Aorta (tissue), 5 donors: ENCODE results near the gene F2. TPM values are rescaled to one million over a fixed set of nuclear protein-coding genes. Genes with fewer than 3 reads are reported as not detected.

Source experiments
- ATAC-seq: fragments of 200-7000 bp; cut with Tn5 transposase; one replicate; pipeline ENCODE4 v1.9.1; 2022; ENCODE audit warnings: moderate library complexity; ENCODE audit not compliant: low FRiP score
- DNase-seq, 2 donors: peaks; one replicate each; pipeline ENCODE4 v3.0.0-alpha.2; 2020
- H3K27ac ChIP-seq, 2 donors: one replicate each; pipeline ENCODE4 v1.5.1; 2013; ENCODE audit warnings: low read length in 2 of 2, mild to moderate bottlenecking in 2 of 2, moderate library complexity in 2 of 2, control low read depth in 1 of 2, inconsistent platforms in 1 of 2, low read depth in 1 of 2
- H3K27me3 ChIP-seq, 2 donors: one replicate each; pipeline ENCODE4 v1.6.1; 2013; ENCODE audit warnings: control low read depth in 1 of 2, low read length in 1 of 2, mild to moderate bottlenecking in 1 of 2, moderate library complexity in 1 of 2; ENCODE audit not compliant: insufficient read depth in 2 of 2, control insufficient read depth in 1 of 2
- H3K36me3 ChIP-seq, 2 donors: one replicate each; pipeline ENCODE4 v1.6.1; 2013; ENCODE audit warnings: control low read depth in 1 of 2, low read length in 1 of 2, mild to moderate bottlenecking in 1 of 2; ENCODE audit not compliant: insufficient read depth in 2 of 2, control insufficient read depth in 1 of 2
- H3K4me1 ChIP-seq, 2 donors: one replicate each; pipeline ENCODE4 v1.6.1; 2013; ENCODE audit warnings: low read length in 2 of 2, control low read depth in 1 of 2, mild to moderate bottlenecking in 1 of 2, moderate library complexity in 1 of 2; ENCODE audit not compliant: insufficient read depth in 2 of 2, control insufficient read depth in 1 of 2
- H3K4me3 ChIP-seq, 2 donors: one replicate each; pipeline ENCODE4 v1.5.1; 2013; ENCODE audit warnings: low read length in 2 of 2, control low read depth in 1 of 2, mild to moderate bottlenecking in 1 of 2
- H3K9me3 ChIP-seq: one replicate; pipeline ENCODE4 v1.6.1; 2013; ENCODE audit warnings: mild to moderate bottlenecking, low read length; ENCODE audit not compliant: control insufficient read depth
- WGBS, 2 donors: extraction: QIAGEN DNeasy Blood & Tissue Kit; methylation state at CpG; one replicate each; pipeline ENCODE4 v1.1.7; 2013; 5-methylcytosine and 5-hydroxymethylcytosine counted together
- intact Hi-C, 2 donors: fragments of 100-400 bp; cut with DNase I; formaldehyde crosslinking; loops; one replicate each; pipeline versions ENCODE4 v1.14.2 to v1.15.0; 2022
- polyA plus RNA-seq, 2 donors: library from polyadenylated mRNA; stranded (reverse); fragments of 200-250 nt; gene quantifications; one replicate each; pipeline ENCODE4 v1.2.3, GENCODE V29; 2013
- total RNA-seq, 2 donors: library from RNA; stranded (reverse); fragmentation: NEBNext Ultra II Directional; extraction: Animal tissue kit (Norgen Biotek cat#: 25700); gene quantifications; one replicate each; pipeline ENCODE4 v1.2.1, GENCODE V29; 2021
- donor health status: healthy with polysubstance abuse.
- donor health status: Bipolar disorder and iron deficiency.
- donor health status: DM: no; HTN: no; CAD: no.
- donor health status: DM: no; HTN: no; CAD: no.
- donor health status: DM: yes; HTN: yes; CAD: no.

The F2 gene
- total and polyA plus RNA-seq, 4 donors, result 0.19 to 0.72 TPM; not detected in 2

DNA sequence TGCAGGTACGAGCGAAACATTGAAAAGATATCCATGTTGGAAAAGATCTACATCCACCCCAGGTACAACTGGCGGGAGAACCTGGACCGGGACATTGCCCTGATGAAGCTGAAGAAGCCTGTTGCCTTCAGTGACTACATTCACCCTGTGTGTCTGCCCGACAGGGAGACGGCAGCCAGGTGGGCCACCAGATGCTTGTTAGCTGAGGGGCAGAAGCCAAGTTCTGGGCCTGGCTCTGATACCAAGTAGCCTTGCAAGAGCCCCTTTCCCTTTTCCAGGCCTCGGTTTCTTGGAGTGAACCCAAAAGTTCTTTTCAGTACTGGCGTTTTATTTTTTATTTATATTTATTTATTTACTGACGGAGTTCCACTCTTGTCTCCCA, 9.6 kb downstream of the F2 start:
- intact Hi-C loops, result no loop called here

DNA sequence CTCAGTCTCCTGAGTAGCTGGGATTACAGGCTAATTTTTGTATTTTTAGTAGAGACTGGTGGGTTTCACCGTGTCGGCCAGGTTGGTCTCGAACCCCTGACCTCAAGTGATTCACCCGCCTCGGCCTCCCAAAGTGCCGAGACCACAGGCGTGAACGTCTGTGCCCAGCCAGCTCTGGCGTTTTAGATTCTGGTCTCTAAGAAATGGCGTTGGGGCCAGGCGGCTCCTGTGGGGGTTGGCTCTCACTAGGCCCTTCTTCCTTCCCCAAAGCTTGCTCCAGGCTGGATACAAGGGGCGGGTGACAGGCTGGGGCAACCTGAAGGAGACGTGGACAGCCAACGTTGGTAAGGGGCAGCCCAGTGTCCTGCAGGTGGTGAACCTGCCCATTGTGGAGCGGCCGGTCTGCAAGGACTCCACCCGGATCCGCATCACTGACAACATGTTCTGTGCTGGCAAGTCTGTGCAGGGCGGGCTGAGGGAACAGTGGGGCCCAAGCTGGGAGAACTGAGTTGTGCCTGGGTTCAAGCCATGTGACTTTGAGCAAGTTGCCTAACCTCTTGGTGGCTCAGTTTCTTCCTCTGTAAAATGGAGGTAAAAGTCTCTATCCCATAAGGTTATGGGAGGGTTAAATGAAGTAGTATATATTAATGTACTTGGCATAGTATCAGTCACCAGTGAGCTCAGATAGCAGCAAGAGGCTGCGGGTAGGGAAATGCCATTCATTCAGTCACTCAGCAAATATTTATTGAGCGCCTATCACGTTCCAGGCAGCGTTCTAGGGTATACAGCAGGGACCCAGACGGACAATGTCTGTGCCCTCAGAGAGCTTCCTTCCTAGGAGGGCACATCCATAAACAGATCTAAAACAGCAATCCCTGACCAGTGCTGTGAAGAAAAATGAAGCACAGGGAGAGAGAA, 10.4 kb downstream of the F2 start:
- 79 to 82% methylated on average over 24 of the region's 24 CpGs for WGBS, 2 donors
- Histone ChIP-seq H3K9me3 (no peaks in the 10 kb centered on the region), H3K36me3 (no peaks in the 10 kb centered on the region), H3K4me1 (no peaks in the 10 kb centered on the region), H3K27me3 (no peaks in the 10 kb centered on the region), H3K4me3 (no peak overlapping the region), H3K27ac (no peak overlapping the region)
- peak; percentile 34 to 74 for DNase-seq
- intact Hi-C loops, result no loop called here
- no peak for ATAC-seq

More for the DNA sequence above, 9.6 kb downstream of the F2 start:
- WGBS, 2 donors, result 82 to 84% methylated on average over 9 of the region's 9 CpGs
- H3K9me3 ChIP-seq, result no peaks in the 10 kb centered on the region
- no peaks in the 10 kb centered on the region for H3K27me3 ChIP-seq
- ATAC-seq (no peak), DNase-seq (peak; percentile 21 to 53)
- H3K36me3 ChIP-seq, result no peaks in the 10 kb centered on the region
- H3K4me1 ChIP-seq, result no peaks in the 10 kb centered on the region
- H3K4me3 ChIP-seq, result no peak overlapping the region
- H3K27ac ChIP-seq, result no peak overlapping the region

DNA sequence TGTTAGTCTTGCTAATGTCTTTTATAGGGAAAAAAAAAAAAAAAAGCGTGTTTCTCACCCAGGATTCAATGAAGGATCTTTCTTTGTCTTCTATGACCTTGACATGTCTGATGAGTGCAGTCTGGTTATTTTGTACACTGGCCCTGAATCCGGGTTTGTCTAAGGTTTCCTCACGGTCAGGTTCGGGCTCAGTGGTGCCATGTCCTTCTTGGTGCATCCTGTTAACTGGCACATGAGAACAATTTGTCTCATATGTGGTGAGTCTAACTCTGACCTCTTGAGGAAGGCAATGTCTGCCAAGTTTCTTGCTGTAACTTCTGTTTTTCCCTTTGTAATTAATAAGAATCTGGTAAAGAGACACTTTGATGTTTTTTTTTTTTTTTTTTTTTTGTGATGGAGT, 12.5 kb downstream of the F2 start:
- ATAC-seq (no peak), DNase-seq (no peak)
- Histone ChIP-seq H3K36me3 (no peaks in the 10 kb centered on the region), H3K27ac (no peak overlapping the region), H3K9me3 (no peaks in the 10 kb centered on the region), H3K4me3 (no peak overlapping the region), H3K4me1 (no peaks in the 10 kb centered on the region), H3K27me3 (no peaks in the 10 kb centered on the region)
- WGBS, 2 donors, result 94% methylated on average over 4 of the region's 4 CpGs
- intact Hi-C loops, result no loop called here

DNA sequence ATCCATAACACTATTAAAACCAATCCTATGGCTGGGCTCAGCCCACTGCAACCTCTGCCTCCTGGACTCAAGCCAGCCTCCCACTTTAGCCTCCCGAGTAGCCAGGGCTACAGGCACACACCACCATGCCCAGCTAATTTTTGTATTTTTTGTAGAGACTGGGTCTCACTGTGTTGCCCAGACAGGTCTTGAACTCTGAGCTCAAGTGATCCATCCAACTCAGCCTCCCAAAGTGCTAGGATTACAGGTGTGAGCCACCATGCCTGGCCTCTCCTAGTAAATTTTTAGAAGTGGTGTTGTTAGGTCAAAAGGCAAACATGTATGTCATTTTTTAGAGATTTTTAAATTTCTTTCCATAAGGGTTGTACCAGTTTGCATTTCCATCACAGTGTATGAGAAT, 14.2 kb downstream of the F2 start:
- 88 to 89% methylated on average over 1 of the region's 1 CpG for WGBS, 2 donors
- Histone ChIP-seq H3K4me3 (no peak overlapping the region), H3K27ac (no peak overlapping the region), H3K9me3 (no peaks in the 10 kb centered on the region), H3K4me1 (no peaks in the 10 kb centered on the region), H3K36me3 (no peaks in the 10 kb centered on the region), H3K27me3 (no peaks in the 10 kb centered on the region)
- intact Hi-C loops, result no loop called here
- DNase-seq (no peak), ATAC-seq (no peak)

DNA sequence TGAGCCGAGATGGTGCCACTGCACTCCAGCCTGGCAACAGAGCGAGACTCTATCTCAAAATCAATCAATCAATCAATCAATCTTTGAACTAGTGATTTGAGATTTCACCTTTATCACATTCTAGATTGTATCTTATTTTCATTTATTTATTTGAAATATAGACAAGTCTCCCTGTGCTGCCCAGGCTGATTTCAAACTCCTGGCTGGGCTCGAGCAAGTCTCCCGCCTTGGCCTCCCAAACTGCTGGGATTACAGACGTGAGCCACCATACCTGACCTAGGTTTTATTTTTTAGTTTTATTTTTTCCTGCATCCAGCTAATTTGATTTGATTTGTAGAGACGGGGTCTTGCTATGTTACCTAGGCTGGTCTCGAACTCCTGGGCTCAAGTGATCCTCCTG, 17.1 kb downstream of the F2 start:
- Histone ChIP-seq H3K9me3 (no peaks in the 10 kb centered on the region), H3K4me3 (no peak overlapping the region), H3K27ac (no peak overlapping the region), H3K4me1 (no peaks in the 10 kb centered on the region), H3K27me3 (no peaks in the 10 kb centered on the region), H3K36me3 (no peaks in the 10 kb centered on the region)
- ATAC-seq (no peak), DNase-seq (peak in 1 of 2 donors; percentile 32)
- intact Hi-C loops, result no loop called here
- 90 to 94% methylated on average over 7 of the region's 7 CpGs for WGBS, 2 donors

DNA sequence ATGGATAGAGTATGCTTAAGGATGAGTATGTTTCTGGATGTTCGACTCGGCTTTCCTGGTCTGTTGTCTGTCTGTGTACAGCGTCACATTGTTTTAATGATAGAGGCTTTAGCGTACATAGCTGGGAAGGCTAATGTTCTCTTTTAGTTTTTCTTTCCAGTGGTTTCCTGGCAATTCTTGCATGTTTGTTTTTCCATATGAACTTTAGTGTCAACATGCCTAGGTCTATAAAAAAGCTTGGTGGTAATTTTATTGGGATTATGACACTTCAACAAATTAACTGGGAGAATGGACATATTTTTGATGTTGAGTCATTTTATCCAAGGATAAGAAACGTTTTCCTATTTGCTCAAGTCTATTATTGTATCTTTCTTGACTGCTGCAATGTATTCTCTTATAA, 17.6 kb downstream of the F2 start:
- H3K4me3 ChIP-seq, result no peak overlapping the region
- H3K9me3 ChIP-seq, result no peaks in the 10 kb centered on the region
- intact Hi-C loops, result no loop called here
- H3K27me3 ChIP-seq, result no peaks in the 10 kb centered on the region
- 13 to 18% methylated on average over 5 of the region's 5 CpGs for WGBS, 2 donors
- H3K36me3 ChIP-seq, result no peaks in the 10 kb centered on the region
- DNase-seq (no peak), ATAC-seq (no peak)
- no peaks in the 10 kb centered on the region for H3K4me1 ChIP-seq
- H3K27ac ChIP-seq, result no peak overlapping the region

DNA sequence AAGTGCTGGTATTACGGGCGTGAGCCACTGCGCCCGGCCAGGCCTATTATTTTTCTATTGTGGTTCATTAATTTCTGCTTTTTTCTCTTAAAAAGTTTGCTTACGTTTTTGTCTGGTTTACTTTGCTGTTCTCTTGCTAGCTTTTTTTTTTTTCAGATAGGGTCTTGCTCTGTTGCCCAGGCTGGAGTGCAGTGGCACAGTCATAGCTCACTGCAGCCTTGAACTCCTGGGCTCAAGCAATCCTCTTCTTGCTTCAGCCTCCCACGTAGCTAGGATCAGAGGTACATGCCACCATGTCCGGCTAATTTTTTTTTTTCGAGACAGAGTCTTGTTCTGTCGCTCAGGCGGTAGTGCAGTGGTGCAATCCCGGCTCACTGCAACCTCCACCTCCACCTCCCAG, 18.7 kb downstream of the F2 start:
- Histone ChIP-seq H3K4me1 (no peaks in the 10 kb centered on the region), H3K9me3 (no peaks in the 10 kb centered on the region), H3K4me3 (no peak overlapping the region), H3K36me3 (peaks cover 0 to 4% of the 10 kb centered on the region in 2 donors), H3K27ac (no peak overlapping the region), H3K27me3 (no peaks in the 10 kb centered on the region)
- WGBS, 2 donors, result 94% methylated on average over 11 of the region's 11 CpGs
- ATAC-seq (no peak), DNase-seq (no peak)
- intact Hi-C loops, result no loop called here

DNA sequence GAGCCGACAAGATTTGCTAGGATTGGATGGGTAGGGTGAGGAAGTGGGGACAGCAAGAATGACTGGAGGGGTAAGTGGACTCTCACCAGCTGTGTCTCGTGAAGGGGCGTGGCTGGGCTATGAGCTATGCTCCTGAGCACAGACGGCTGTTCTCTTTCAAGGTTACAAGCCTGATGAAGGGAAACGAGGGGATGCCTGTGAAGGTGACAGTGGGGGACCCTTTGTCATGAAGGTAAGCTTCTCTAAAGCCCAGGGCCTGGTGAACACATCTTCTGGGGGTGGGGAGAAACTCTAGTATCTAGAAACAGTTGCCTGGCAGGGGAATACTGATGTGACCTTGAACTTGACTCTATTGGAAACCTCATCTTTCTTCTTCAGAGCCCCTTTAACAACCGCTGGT, 19.9 kb downstream of the F2 start:
- 73 to 76% methylated on average over 6 of the region's 6 CpGs for WGBS, 2 donors
- H3K4me1 ChIP-seq, result no peaks in the 10 kb centered on the region
- intact Hi-C loops, result no loop called here
- no peaks in the 10 kb centered on the region for H3K9me3 ChIP-seq
- ATAC-seq (no peak), DNase-seq (peak in 1 of 2 donors; percentile 19)
- H3K4me3 ChIP-seq, result no peak overlapping the region
- H3K27me3 ChIP-seq, result no peaks in the 10 kb centered on the region
- peaks cover under 1 to 8% of the 10 kb centered on the region in 2 donors for H3K36me3 ChIP-seq
- no peak overlapping the region for H3K27ac ChIP-seq
